ENCODE measurements around the gene ITPRID2.
A peak's percentile ranks its signal among the peaks of the same experiment; 100 is the strongest.

ITPRID2 gene

GRCh38 chr2:181885096-181885495, 6.4 kb upstream of the ITPRID2 start:
- Histone ChIP-seq H3K4me1 (ENCODE audit: control insufficient read depth, insufficient read depth, low read length) (no peaks in the 10 kb centered on the region), H3K9me3 (ENCODE audit: control insufficient read depth, insufficient read depth, low read length) (no peaks in the 10 kb centered on the region), H3K4me3 (ENCODE audit: low read depth, low read length) (no peak overlapping the region), H3K9ac (ENCODE audit: low read depth, low read length) (no peak overlapping the region), H3K36me3 (ENCODE audit: control insufficient read depth, insufficient read depth, low read length) (no peaks in the 10 kb centered on the region), H3K27me3 (ENCODE audit: control insufficient read depth, insufficient read depth, low read length) (peaks cover 6% of the 10 kb centered on the region)

GRCh38 chr2:181886192-181886591, 5.3 kb upstream of the ITPRID2 start:
- H3K27me3 ChIP-seq (ENCODE audit: control insufficient read depth, insufficient read depth, low read length): peaks cover 15% of the 10 kb centered on the region
- H3K9ac ChIP-seq (ENCODE audit: low read depth, low read length): no peak overlapping the region
- no peaks in the 10 kb centered on the region for H3K4me1 ChIP-seq (ENCODE audit: control insufficient read depth, insufficient read depth, low read length)
- H3K4me3 ChIP-seq (ENCODE audit: low read depth, low read length): no peak overlapping the region
- H3K9me3 ChIP-seq (ENCODE audit: control insufficient read depth, insufficient read depth, low read length): no peaks in the 10 kb centered on the region
- no peaks in the 10 kb centered on the region for H3K36me3 ChIP-seq (ENCODE audit: control insufficient read depth, insufficient read depth, low read length)

DNA sequence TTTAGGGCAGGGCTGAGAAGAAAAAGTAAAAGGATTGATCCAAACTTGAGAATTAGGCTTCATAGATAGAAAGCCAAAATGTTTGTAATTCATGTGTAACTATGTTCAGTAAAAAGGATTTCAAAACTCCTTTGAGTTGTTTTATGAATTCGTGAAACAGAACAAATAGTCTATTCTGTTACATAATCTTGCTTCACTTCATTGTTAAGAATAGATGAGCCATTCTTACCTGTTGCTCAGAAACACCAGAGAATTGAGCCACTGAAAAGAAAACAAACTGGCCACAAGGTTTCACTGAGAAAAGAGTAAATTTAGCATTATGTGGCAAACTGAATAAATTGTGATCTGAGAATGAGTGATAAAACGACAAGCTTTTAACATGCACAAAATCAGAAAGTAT, 4.5 kb upstream of the ITPRID2 start:
- peaks cover 15% of the 10 kb centered on the region for H3K27me3 ChIP-seq (ENCODE audit: control insufficient read depth, insufficient read depth, low read length)
- no peaks in the 10 kb centered on the region for H3K9me3 ChIP-seq (ENCODE audit: control insufficient read depth, insufficient read depth, low read length)
- no peak overlapping the region for H3K4me3 ChIP-seq (ENCODE audit: low read depth, low read length)
- no peaks in the 10 kb centered on the region for H3K36me3 ChIP-seq (ENCODE audit: control insufficient read depth, insufficient read depth, low read length)
- no peak overlapping the region for H3K9ac ChIP-seq (ENCODE audit: low read depth, low read length)
- H3K4me1 ChIP-seq (ENCODE audit: control insufficient read depth, insufficient read depth, low read length): no peaks in the 10 kb centered on the region

DNA sequence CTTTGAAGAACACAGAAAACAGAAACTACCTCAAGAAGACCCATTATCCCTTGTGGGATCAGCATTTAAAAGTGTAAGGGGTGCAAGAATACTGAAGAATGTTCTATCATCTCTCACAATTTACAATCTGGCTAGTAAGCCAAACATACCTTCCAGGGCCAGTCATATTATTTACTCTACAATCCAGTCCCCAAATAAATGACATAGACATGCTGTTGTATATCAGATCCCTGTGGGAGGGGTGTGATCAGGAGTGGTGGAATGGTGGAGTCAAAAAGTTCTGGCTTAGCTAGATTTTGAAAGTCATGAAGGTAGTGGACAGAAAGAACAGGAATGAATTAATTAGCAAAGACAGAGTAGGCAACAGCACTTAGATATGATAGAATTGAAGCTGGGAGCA, 1.8 kb upstream of the ITPRID2 start:
- no peaks in the 10 kb centered on the region for H3K4me1 ChIP-seq (ENCODE audit: control insufficient read depth, insufficient read depth, low read length)
- no peak overlapping the region for H3K9ac ChIP-seq (ENCODE audit: low read depth, low read length)
- no peaks in the 10 kb centered on the region for H3K9me3 ChIP-seq (ENCODE audit: control insufficient read depth, insufficient read depth, low read length)
- H3K36me3 ChIP-seq (ENCODE audit: control insufficient read depth, insufficient read depth, low read length): no peaks in the 10 kb centered on the region
- H3K27me3 ChIP-seq (ENCODE audit: control insufficient read depth, insufficient read depth, low read length): peaks cover 25% of the 10 kb centered on the region
- no peak overlapping the region for H3K4me3 ChIP-seq (ENCODE audit: low read depth, low read length)

DNA sequence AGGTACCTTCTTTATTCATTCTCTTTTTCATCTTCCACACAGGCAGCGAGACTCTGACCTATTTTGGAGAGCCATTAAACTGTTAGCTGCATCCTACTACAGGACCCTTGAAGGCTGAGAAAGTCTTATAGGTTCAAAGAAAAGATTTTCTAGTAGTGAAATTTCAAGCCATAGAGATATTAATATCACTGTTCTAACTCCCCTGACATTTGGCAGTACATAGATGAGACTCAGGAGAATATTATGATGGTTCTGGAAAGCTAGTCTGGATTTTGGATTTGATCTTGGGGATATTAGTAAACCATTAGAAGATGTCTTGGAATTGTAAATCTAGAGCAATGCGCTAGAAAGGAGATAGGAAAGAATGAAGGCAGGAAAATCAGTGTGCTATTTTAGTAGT, 1.3 kb upstream of the ITPRID2 start:
- Histone ChIP-seq H3K4me1 (ENCODE audit: control insufficient read depth, insufficient read depth, low read length) (no peaks in the 10 kb centered on the region), H3K36me3 (ENCODE audit: control insufficient read depth, insufficient read depth, low read length) (no peaks in the 10 kb centered on the region), H3K4me3 (ENCODE audit: low read depth, low read length) (no peak overlapping the region), H3K9me3 (ENCODE audit: control insufficient read depth, insufficient read depth, low read length) (no peaks in the 10 kb centered on the region), H3K9ac (ENCODE audit: low read depth, low read length) (no peak overlapping the region), H3K27me3 (ENCODE audit: control insufficient read depth, insufficient read depth, low read length) (peaks cover 25% of the 10 kb centered on the region)

DNA sequence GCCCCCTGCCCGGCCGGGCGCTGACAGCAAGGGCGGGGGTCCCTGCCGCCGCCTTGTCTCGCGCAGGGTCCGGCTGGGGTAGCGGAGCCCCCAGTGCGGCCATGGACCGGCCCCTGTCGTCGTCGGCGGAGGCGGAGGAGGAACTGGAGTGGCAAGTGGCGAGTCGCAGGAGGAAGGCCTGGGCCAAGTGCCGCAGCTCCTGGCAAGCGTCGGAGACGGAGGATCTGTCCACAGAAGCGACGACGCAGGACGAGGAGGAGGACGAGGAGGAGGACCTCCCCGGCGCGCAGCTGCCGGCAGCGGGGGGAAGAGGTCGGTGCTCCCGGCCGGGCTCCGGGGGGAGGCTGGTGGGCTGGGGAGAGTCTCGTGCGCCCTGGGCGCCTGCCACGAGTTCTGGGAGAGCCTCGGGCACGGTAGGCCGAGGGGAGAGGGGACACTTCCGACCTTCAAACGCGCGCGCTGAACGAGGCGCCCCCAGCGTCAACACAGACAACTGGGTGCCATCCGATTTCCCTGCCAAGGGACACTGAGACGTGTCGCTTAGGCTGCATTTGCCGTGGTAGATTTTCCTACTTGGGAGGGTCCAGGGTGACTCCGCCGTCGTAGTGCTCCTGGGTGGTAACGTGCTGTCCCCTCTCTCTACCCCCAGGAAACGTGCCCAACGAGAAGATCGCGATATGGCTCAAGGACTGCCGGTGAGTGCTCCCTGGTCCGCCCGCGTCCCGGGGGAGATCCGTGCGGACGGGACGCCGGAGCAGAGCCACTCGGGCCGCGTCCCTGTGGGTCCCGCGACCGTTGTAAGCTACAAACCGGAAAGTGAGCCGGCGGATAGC, 652 bp downstream of the ITPRID2 start:
- Histone ChIP-seq H3K4me3 (ENCODE audit: low read depth, low read length) (peak overlapping the region; percentile 90), H3K36me3 (ENCODE audit: control insufficient read depth, insufficient read depth, low read length) (no peaks in the 10 kb centered on the region), H3K9me3 (ENCODE audit: control insufficient read depth, insufficient read depth, low read length) (no peaks in the 10 kb centered on the region), H3K9ac (ENCODE audit: low read depth, low read length) (peak overlapping the region; percentile 74), H3K4me1 (ENCODE audit: control insufficient read depth, insufficient read depth, low read length) (no peaks in the 10 kb centered on the region), H3K27me3 (ENCODE audit: control insufficient read depth, insufficient read depth, low read length) (peaks cover 25% of the 10 kb centered on the region)

GRCh38 chr2:181892799-181893435, 1.4 kb downstream of the ITPRID2 start:
- Histone ChIP-seq H3K9me3 (ENCODE audit: control insufficient read depth, insufficient read depth, low read length) (no peaks in the 10 kb centered on the region), H3K4me3 (ENCODE audit: low read depth, low read length) (peak overlapping the region; percentile 90), H3K4me1 (ENCODE audit: control insufficient read depth, insufficient read depth, low read length) (no peaks in the 10 kb centered on the region), H3K27me3 (ENCODE audit: control insufficient read depth, insufficient read depth, low read length) (peaks cover 25% of the 10 kb centered on the region), H3K36me3 (ENCODE audit: control insufficient read depth, insufficient read depth, low read length) (no peaks in the 10 kb centered on the region), H3K9ac (ENCODE audit: low read depth, low read length) (peak overlapping the region; percentile 74)

DNA sequence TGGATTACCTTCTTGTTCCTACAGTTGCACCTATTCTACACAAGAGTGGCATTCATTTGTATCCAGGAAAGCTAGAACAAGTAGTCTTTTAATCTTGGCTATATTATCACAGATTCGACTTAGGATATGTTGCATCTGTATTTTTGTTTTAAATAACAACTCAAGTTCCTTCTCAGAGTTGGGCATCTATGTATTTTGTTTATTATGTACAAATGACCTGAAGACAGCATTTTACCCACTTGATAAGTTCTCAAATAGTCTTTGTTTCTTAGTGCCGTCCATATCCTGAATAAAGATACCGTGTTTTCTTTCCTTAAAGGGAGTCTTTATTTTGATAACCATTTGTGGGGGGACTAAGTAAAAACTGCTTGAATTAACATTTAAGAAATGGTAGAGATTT, 2.9 kb downstream of the ITPRID2 start:
- Histone ChIP-seq H3K36me3 (ENCODE audit: control insufficient read depth, insufficient read depth, low read length) (no peaks in the 10 kb centered on the region), H3K27me3 (ENCODE audit: control insufficient read depth, insufficient read depth, low read length) (peaks cover 25% of the 10 kb centered on the region), H3K9me3 (ENCODE audit: control insufficient read depth, insufficient read depth, low read length) (no peaks in the 10 kb centered on the region), H3K9ac (ENCODE audit: low read depth, low read length) (no peak overlapping the region), H3K4me1 (ENCODE audit: control insufficient read depth, insufficient read depth, low read length) (no peaks in the 10 kb centered on the region), H3K4me3 (ENCODE audit: low read depth, low read length) (no peak overlapping the region)

DNA sequence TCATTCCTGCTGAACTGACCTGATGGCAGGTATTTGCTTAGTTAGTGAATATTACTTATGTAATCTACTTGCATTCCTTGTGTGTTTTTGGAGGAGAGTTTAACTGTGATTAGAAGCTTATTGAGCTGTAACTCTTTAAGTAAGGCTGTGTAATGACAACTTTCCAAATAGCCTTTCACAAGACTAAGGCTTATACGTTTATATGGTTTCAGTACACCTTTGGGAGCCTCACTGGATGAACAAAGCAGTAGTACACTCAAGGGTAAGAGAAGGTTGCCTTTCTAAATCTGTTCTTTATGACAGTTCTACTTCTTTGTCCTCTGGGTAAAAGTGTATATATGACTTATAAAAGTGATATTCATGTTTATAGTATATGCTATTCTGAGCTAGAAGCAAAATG, 4.3 kb downstream of the ITPRID2 start:
- no peaks in the 10 kb centered on the region for H3K9me3 ChIP-seq (ENCODE audit: control insufficient read depth, insufficient read depth, low read length)
- H3K9ac ChIP-seq (ENCODE audit: low read depth, low read length): no peak overlapping the region
- peaks cover 12% of the 10 kb centered on the region for H3K27me3 ChIP-seq (ENCODE audit: control insufficient read depth, insufficient read depth, low read length)
- no peaks in the 10 kb centered on the region for H3K36me3 ChIP-seq (ENCODE audit: control insufficient read depth, insufficient read depth, low read length)
- H3K4me3 ChIP-seq (ENCODE audit: low read depth, low read length): no peak overlapping the region
- H3K4me1 ChIP-seq (ENCODE audit: control insufficient read depth, insufficient read depth, low read length): no peaks in the 10 kb centered on the region

GRCh38 chr2:181896286-181896685, 4.8 kb downstream of the ITPRID2 start:
- peaks cover 10% of the 10 kb centered on the region for H3K27me3 ChIP-seq (ENCODE audit: control insufficient read depth, insufficient read depth, low read length)
- no peak overlapping the region for H3K4me3 ChIP-seq (ENCODE audit: low read depth, low read length)
- H3K9ac ChIP-seq (ENCODE audit: low read depth, low read length): no peak overlapping the region
- H3K36me3 ChIP-seq (ENCODE audit: control insufficient read depth, insufficient read depth, low read length): no peaks in the 10 kb centered on the region
- no peaks in the 10 kb centered on the region for H3K9me3 ChIP-seq (ENCODE audit: control insufficient read depth, insufficient read depth, low read length)
- H3K4me1 ChIP-seq (ENCODE audit: control insufficient read depth, insufficient read depth, low read length): no peaks in the 10 kb centered on the region

DNA sequence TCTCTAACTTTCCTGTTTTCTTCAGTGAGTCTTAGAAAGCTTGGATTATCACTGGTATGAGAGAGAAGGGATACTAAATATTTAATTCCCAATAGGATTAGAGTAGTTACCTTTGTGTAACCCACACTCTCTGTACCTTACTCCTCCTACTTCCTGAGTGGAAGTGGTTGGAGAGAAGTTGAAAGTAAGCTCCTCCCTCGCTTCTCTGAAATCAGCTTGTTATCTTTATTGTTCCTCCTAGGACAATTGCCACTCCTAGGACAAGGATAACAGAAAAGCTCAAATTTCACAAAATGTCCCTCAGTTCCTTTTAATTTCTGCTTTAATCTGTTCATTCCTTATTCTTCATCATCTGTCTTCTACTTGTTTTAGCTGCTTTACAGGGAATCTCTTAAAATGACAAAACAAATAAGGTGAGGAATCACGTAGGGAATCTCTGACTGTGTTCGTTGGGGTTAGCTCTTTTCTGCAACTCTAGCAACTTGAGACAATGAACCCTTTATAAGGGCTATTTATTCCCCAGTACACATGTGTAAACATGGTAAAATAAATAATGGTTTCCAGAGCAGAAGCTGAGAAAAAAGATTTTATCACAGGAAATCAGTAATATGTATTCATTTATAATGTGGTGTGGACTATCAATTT, 8.6 kb downstream of the ITPRID2 start:
- Histone ChIP-seq H3K9ac (ENCODE audit: low read depth, low read length) (no peak overlapping the region), H3K4me1 (ENCODE audit: control insufficient read depth, insufficient read depth, low read length) (no peaks in the 10 kb centered on the region), H3K27me3 (ENCODE audit: control insufficient read depth, insufficient read depth, low read length) (no peaks in the 10 kb centered on the region), H3K36me3 (ENCODE audit: control insufficient read depth, insufficient read depth, low read length) (no peaks in the 10 kb centered on the region), H3K4me3 (ENCODE audit: low read depth, low read length) (no peak overlapping the region), H3K9me3 (ENCODE audit: control insufficient read depth, insufficient read depth, low read length) (no peaks in the 10 kb centered on the region)

DNA sequence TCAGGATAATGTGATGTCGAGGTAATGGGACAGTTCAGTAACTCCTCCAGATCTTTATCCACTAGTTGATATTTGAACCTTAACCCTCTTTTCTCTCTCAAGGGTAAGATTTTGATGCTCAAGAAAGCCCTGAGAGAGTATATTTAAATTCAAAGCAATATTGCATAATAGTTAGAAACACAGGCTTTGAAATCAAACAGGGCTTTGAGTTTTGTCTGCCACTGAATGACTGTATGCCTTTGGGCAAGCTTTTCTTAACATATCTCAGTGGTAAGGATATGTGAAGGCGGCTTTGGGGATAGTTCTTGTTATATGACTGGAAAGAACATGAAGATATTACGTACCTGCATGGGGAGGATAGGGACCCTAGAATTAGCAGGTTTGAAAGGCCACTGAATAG, 11.1 kb downstream of the ITPRID2 start:
- no peak overlapping the region for H3K9ac ChIP-seq (ENCODE audit: low read depth, low read length)
- H3K9me3 ChIP-seq (ENCODE audit: control insufficient read depth, insufficient read depth, low read length): no peaks in the 10 kb centered on the region
- no peaks in the 10 kb centered on the region for H3K4me1 ChIP-seq (ENCODE audit: control insufficient read depth, insufficient read depth, low read length)
- H3K36me3 ChIP-seq (ENCODE audit: control insufficient read depth, insufficient read depth, low read length): no peaks in the 10 kb centered on the region
- H3K4me3 ChIP-seq (ENCODE audit: low read depth, low read length): no peak overlapping the region
- H3K27me3 ChIP-seq (ENCODE audit: control insufficient read depth, insufficient read depth, low read length): no peaks in the 10 kb centered on the region

All from iPS-15b (cell line).